NT2/D1 (cell line): Measurements from ENCODE around the gene UGT1A3.

Experiments used
- DNase-seq: peaks from one replicate; pipeline ENCODE4 v3.0.0-alpha.2; 2011; ENCODE audit warnings: low read depth, low spot score
- H3K27me3 ChIP-seq: 2 replicates; pipeline ENCODE4 v1.6.0; 2011; ENCODE audit warnings: mild to moderate bottlenecking; ENCODE audit not compliant: insufficient read length, insufficient read depth
- H3K36me3 ChIP-seq: 2 replicates; pipeline ENCODE4 v1.6.1; 2011; ENCODE audit warnings: mild to moderate bottlenecking, low read length, mixed read lengths; ENCODE audit not compliant: insufficient read depth, insufficient read length
- H3K4me1 ChIP-seq: 2 replicates; pipeline ENCODE4 v1.5.1; 2011; ENCODE audit not compliant: insufficient read depth, insufficient read length
- H3K4me3 ChIP-seq: 2 replicates; pipeline ENCODE4 v1.5.1; 2011; ENCODE audit warnings: low read depth; ENCODE audit not compliant: insufficient read length
- H3K9ac ChIP-seq: 2 replicates; pipeline ENCODE4 v1.6.0; 2011; ENCODE audit warnings: low read depth; ENCODE audit not compliant: insufficient read length
- H3K9me3 ChIP-seq: 2 replicates; pipeline ENCODE4 v1.5.1; 2011; ENCODE audit warnings: mild to moderate bottlenecking, low read length; ENCODE audit not compliant: insufficient read depth
- SUZ12 ChIP-seq: IDR thresholded peaks from 2 replicates; pipeline ENCODE4 v1.6.1; 2011; ENCODE audit not compliant: insufficient read length, insufficient read depth; ENCODE audit errors: extremely low read depth
- YY1 ChIP-seq: IDR thresholded peaks from 2 replicates; pipeline ENCODE4 v1.6.1; 2011; ENCODE audit not compliant: insufficient read length, insufficient read depth
- ZNF274 ChIP-seq: IDR thresholded peaks from 2 replicates; pipeline ENCODE4 v1.6.1; 2011; ENCODE audit warnings: mild to moderate bottlenecking, low read depth, low read length

UGT1A3 gene

GRCh38 chr2:233792720-233793119, 63.9 kb downstream of the UGT1A3 start:
- Histone ChIP-seq H3K4me3 (no peak overlapping the region), H3K9ac (no peak overlapping the region), H3K4me1 (no peaks in the 10 kb centered on the region), H3K9me3 (no peaks in the 10 kb centered on the region), H3K36me3 (no peaks in the 10 kb centered on the region), H3K27me3 (peaks cover 6% of the 10 kb centered on the region)
- no peak for DNase-seq
- no peak for TF ChIP-seq YY1
- no peak for TF ChIP-seq SUZ12
- no peak for TF ChIP-seq ZNF274

DNA sequence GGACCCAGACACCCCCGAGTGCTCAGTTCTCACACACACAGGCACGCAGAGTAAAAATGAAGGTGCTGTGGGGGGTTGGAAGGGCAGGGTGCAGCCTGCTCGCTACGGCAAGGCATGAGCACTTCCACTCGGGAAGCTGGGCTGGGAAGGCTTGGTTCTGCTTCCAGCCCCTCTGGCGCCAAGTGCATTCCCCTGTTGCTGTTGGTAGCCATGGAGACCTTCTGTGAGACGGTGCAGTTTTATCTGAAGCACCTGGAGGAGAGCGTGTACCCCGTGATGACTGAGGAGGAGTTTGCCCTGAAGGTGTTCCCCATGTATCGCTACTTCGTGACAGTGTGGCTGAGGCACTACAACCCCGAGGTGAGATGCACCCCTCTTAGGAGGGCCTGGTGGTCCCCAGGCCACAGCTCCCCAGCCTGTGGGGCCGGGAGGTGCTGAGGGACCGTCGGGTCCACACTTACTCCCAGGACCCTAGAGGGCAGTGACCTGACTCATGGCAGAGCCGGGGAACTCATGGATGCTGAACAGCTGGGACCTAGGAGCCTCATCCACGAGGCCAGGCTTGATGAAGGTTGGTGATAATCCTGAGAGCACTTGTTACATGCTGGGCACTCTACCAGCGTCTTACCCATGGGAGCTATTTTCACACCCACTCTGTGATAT, 64.8 kb downstream of the UGT1A3 start:
- Histone ChIP-seq H3K9ac (no peak overlapping the region), H3K36me3 (no peaks in the 10 kb centered on the region), H3K4me3 (no peak overlapping the region), H3K27me3 (peaks cover 6% of the 10 kb centered on the region), H3K4me1 (no peaks in the 10 kb centered on the region), H3K9me3 (no peaks in the 10 kb centered on the region)
- no peak for DNase-seq
- no peak for TF ChIP-seq ZNF274
- no peak for TF ChIP-seq SUZ12
- no peak for TF ChIP-seq YY1

DNA sequence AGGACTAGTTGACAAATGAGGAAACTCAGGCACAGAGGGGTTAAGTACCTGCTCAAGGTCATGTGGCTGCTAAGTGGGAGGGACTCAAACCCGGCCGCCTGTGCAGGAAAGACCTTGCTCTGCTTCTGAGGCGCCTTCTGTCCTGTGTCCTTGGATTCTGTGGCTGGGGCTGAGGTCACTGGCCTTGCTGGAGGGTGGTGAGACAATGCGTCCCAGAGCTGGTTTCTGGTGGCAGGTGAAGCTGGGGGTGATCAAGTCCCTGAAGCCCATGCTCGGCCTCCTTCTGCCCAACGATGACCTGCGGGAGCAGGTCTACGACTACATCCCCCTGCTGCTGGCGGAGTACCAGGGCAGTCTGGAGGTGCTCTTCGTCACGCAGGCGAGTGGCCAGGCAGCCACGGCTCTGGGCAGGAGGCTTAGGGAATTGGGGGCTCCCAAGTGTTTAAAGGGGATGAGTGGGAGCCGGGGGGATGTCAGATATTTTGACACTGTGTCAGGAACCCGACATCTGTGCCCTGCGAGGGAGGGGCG, 65.4 kb downstream of the UGT1A3 start:
- H3K4me3 ChIP-seq = no peak overlapping the region
- peaks cover 2% of the 10 kb centered on the region for H3K4me1 ChIP-seq
- no peak overlapping the region for H3K9ac ChIP-seq
- no peak for DNase-seq
- peaks cover 6% of the 10 kb centered on the region for H3K27me3 ChIP-seq
- TF ChIP-seq ZNF274 (no peak), SUZ12 (no peak), YY1 (no peak)
- H3K9me3 ChIP-seq = no peaks in the 10 kb centered on the region
- no peaks in the 10 kb centered on the region for H3K36me3 ChIP-seq

GRCh38 chr2:233795735-233796171, 66.9 kb downstream of the UGT1A3 start:
- Histone ChIP-seq H3K4me3 (no peak overlapping the region), H3K27me3 (peaks cover 6% of the 10 kb centered on the region), H3K4me1 (peaks cover 3% of the 10 kb centered on the region), H3K9me3 (no peaks in the 10 kb centered on the region), H3K36me3 (no peaks in the 10 kb centered on the region), H3K9ac (no peak overlapping the region)
- no peak for DNase-seq
- TF ChIP-seq YY1 (no peak), ZNF274 (no peak), SUZ12 (no peak)

GRCh38 chr2:233796254-233796653, 67.4 kb downstream of the UGT1A3 start:
- TF ChIP-seq SUZ12 = no peak
- no peak for TF ChIP-seq YY1
- no peak for TF ChIP-seq ZNF274
- no peaks in the 10 kb centered on the region for H3K36me3 ChIP-seq

GRCh38 chr2:233798335-233799086, 69.7 kb downstream of the UGT1A3 start:
- peaks cover 3% of the 10 kb centered on the region for H3K4me1 ChIP-seq
- DNase-seq = no peak
- H3K4me3 ChIP-seq = no peak overlapping the region
- TF ChIP-seq YY1 (no peak), ZNF274 (no peak), SUZ12 (no peak)
- no peaks in the 10 kb centered on the region for H3K9me3 ChIP-seq
- H3K27me3 ChIP-seq = no peaks in the 10 kb centered on the region
- no peak overlapping the region for H3K9ac ChIP-seq
- no peaks in the 10 kb centered on the region for H3K36me3 ChIP-seq

More at GRCh38 chr2:233796254-233796653, 67.4 kb downstream of the UGT1A3 start:
- Histone ChIP-seq H3K9ac (no peak overlapping the region), H3K4me3 (no peak overlapping the region), H3K4me1 (peaks cover 3% of the 10 kb centered on the region), H3K9me3 (no peaks in the 10 kb centered on the region), H3K27me3 (peaks cover 3% of the 10 kb centered on the region)
- DNase-seq = no peak

DNA sequence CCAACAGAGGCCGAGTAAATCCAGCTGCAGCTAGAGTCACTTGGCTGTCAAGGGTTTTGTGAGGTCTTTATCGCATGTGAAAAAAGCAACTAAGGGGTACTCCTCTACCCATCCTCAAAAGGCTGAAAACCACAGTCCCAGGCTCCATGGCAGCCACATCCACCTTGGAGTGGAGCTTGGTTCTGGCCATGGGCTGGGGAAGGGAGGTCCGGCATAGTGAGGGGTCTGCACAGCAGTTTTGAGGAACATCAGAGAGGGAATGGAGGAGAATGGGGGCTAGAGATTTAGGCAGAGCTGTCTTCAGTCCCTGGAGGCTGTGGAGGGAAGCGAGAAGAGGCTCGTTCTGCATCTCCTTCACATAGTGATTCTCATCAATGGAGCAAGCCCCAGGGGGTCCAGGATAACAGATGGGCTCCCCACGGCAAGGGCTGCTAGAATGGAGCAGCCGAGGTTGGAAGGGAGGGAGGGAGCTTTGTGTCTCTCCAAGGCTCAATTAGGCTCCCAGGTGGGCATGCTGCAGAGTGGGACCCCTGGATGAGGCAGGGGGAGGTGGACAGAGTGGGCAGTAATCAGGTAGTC, 70.3 kb downstream of the UGT1A3 start:
- DNase-seq = no peak
- Histone ChIP-seq H3K36me3 (no peaks in the 10 kb centered on the region), H3K4me3 (no peak overlapping the region), H3K9me3 (no peaks in the 10 kb centered on the region), H3K9ac (no peak overlapping the region), H3K27me3 (peaks cover 2% of the 10 kb centered on the region), H3K4me1 (peaks cover 3% of the 10 kb centered on the region)
- TF ChIP-seq YY1 = no peak
- no peak for TF ChIP-seq SUZ12
- no peak for TF ChIP-seq ZNF274
